Loucy (cell line): ENCODE data around the gene LYRM4.

ENCODE experiments used
- H2AFZ ChIP-seq: fragments of 200-600 bp; sonication (generic); 2 replicates; pipeline ENCODE4 v1.6.0; 2016; ENCODE audit warnings: antibody characterized with exemption, mild to moderate bottlenecking, low read length, moderate library complexity
- H3F3A ChIP-seq: fragments of 200-600 bp; 2 replicates; pipeline ENCODE4 v1.6.0; 2016; ENCODE audit warnings: antibody characterized with exemption, low read depth, mild to moderate bottlenecking
- H3K27me3 ChIP-seq: fragments of 200-600 bp; sonication (generic); 2 replicates; pipeline ENCODE4 v1.6.1; 2014; ENCODE audit warnings: low read length, mild to moderate bottlenecking; ENCODE audit not compliant: insufficient read depth, poor library complexity, severe bottlenecking
- H3K36me3 ChIP-seq: fragments of 200-600 bp; sonication (generic); 2 replicates; pipeline ENCODE4 v1.6.1; 2016; ENCODE audit warnings: low read length; ENCODE audit not compliant: insufficient read depth
- H3K4me1 ChIP-seq: fragments of 200-600 bp; sonication (generic); 2 replicates; pipeline ENCODE4 v1.5.1; 2014; ENCODE audit warnings: low read length, mild to moderate bottlenecking; ENCODE audit not compliant: insufficient read depth, poor library complexity, severe bottlenecking
- H3K4me2 ChIP-seq: fragments of 200-600 bp; sonication (generic); 2 replicates; pipeline ENCODE4 v1.6.0; 2014; ENCODE audit warnings: antibody characterized with exemption, low read length, low read depth, mild to moderate bottlenecking; ENCODE audit not compliant: poor library complexity, severe bottlenecking
- H3K4me3 ChIP-seq: fragments of 200-600 bp; sonication (generic); 2 replicates; pipeline ENCODE4 v1.5.1; 2014; ENCODE audit warnings: low read length, mild to moderate bottlenecking, mixed read lengths; ENCODE audit not compliant: poor library complexity, severe bottlenecking
- H3K79me2 ChIP-seq: fragments of 200-600 bp; sonication (generic); 2 replicates; pipeline ENCODE4 v1.6.1; 2014; ENCODE audit warnings: low read length; ENCODE audit not compliant: insufficient read depth
- H3K9ac ChIP-seq: fragments of 200-600 bp; sonication (generic); 2 replicates; pipeline ENCODE4 v1.6.0; 2014; ENCODE audit warnings: mild to moderate bottlenecking, low read depth, low read length, moderate library complexity; ENCODE audit not compliant: poor library complexity, severe bottlenecking
- H3K9me2 ChIP-seq: fragments of 200-600 bp; sonication (generic); replicated peaks from 2 replicates; pipeline ENCODE4 v1.6.1; 2016; ENCODE audit warnings: low read depth, low read length, mixed read lengths
- H3K9me3 ChIP-seq: fragments of 200-600 bp; sonication (generic); 2 replicates; pipeline ENCODE4 v1.6.1; 2014; ENCODE audit warnings: mild to moderate bottlenecking, antibody characterized with exemption, low read length, low read depth; ENCODE audit not compliant: insufficient read depth
- H4K20me1 ChIP-seq: fragments of 200-600 bp; sonication (generic); 2 replicates; pipeline ENCODE4 v1.6.0; 2014; ENCODE audit warnings: antibody characterized with exemption, low read length, mild to moderate bottlenecking; ENCODE audit not compliant: insufficient read depth, poor library complexity, severe bottlenecking
- CTCF ChIP-seq: fragments of 200-600 bp; sonication (generic); conservative IDR thresholded peaks from 2 replicates; pipeline ENCODE4 v1.5.1; 2014; ENCODE audit warnings: mild to moderate bottlenecking, antibody characterized with exemption, low read length
- EZH2phosphoT487 ChIP-seq: fragments of 200-600 bp; IDR thresholded peaks from 2 replicates; pipeline ENCODE4 v1.6.1; 2018; ENCODE audit warnings: antibody characterized with exemption, mild to moderate bottlenecking, moderate library complexity, borderline replicate concordance

The LYRM4 gene

GRCh38 chr6:5100806-5101205 lies 159.9 kb downstream of the LYRM4 start:
- no peaks in the 10 kb centered on the region for H3K36me3 ChIP-seq
- no peak overlapping the region for H3K9ac ChIP-seq
- no peak overlapping the region for H3K4me2 ChIP-seq
- no peaks in the 10 kb centered on the region for H3K9me3 ChIP-seq
- no peaks in the 10 kb centered on the region for H4K20me1 ChIP-seq
- H3K4me1 ChIP-seq: peaks cover 11% of the 10 kb centered on the region
- no peaks in the 10 kb centered on the region for H3K27me3 ChIP-seq
- no peak for TF ChIP-seq EZH2phosphoT487
- TF ChIP-seq CTCF: no peak
- H2AFZ ChIP-seq: no peak overlapping the region
- H3F3A ChIP-seq: no peaks in the 10 kb centered on the region
- H3K9me2 ChIP-seq: no peaks in the 10 kb centered on the region
- H3K4me3 ChIP-seq: no peak overlapping the region
- H3K79me2 ChIP-seq: no peaks in the 10 kb centered on the region

GRCh38 chr6:5099537-5099936 lies 161.2 kb downstream of the LYRM4 start:
- Histone ChIP-seq H3K4me1 (peaks cover 11% of the 10 kb centered on the region), H3F3A (no peaks in the 10 kb centered on the region), H3K9ac (no peak overlapping the region), H3K9me2 (no peaks in the 10 kb centered on the region), H3K27me3 (no peaks in the 10 kb centered on the region), H2AFZ (no peak overlapping the region), H3K4me3 (no peak overlapping the region), H3K36me3 (no peaks in the 10 kb centered on the region), H3K4me2 (no peak overlapping the region), H4K20me1 (no peaks in the 10 kb centered on the region), H3K9me3 (no peaks in the 10 kb centered on the region), H3K79me2 (no peaks in the 10 kb centered on the region)
- TF ChIP-seq EZH2phosphoT487: no peak
- TF ChIP-seq CTCF: no peak

- no peak overlapping the region for H3K9ac ChIP-seq
- H3K4me3 ChIP-seq: no peak overlapping the region
- H3K9me3 ChIP-seq: no peaks in the 10 kb centered on the region
- no peaks in the 10 kb centered on the region for H3K79me2 ChIP-seq
- no peak overlapping the region for H2AFZ ChIP-seq
- no peaks in the 10 kb centered on the region for H3K36me3 ChIP-seq
- H3F3A ChIP-seq: no peaks in the 10 kb centered on the region
- H3K4me2 ChIP-seq: no peak overlapping the region
- H4K20me1 ChIP-seq: no peaks in the 10 kb centered on the region
- TF ChIP-seq CTCF: no peak
- no peaks in the 10 kb centered on the region for H3K27me3 ChIP-seq
- H3K4me1 ChIP-seq: peaks cover 11% of the 10 kb centered on the region
- no peaks in the 10 kb centered on the region for H3K9me2 ChIP-seq
These were observed 162.1 kb downstream of the LYRM4 start for GRCh38 chr6:5098501-5099270.
